Measurements from ENCODE around the gene EPN2. TPM values are rescaled to one million over a fixed set of nuclear protein-coding genes. Genes with fewer than 3 reads are reported as not detected.

EPN2 gene
- total and polyA plus RNA-seq, 2 experiments from 2014 or later = 19.0 to 35.9 TPM

DNA sequence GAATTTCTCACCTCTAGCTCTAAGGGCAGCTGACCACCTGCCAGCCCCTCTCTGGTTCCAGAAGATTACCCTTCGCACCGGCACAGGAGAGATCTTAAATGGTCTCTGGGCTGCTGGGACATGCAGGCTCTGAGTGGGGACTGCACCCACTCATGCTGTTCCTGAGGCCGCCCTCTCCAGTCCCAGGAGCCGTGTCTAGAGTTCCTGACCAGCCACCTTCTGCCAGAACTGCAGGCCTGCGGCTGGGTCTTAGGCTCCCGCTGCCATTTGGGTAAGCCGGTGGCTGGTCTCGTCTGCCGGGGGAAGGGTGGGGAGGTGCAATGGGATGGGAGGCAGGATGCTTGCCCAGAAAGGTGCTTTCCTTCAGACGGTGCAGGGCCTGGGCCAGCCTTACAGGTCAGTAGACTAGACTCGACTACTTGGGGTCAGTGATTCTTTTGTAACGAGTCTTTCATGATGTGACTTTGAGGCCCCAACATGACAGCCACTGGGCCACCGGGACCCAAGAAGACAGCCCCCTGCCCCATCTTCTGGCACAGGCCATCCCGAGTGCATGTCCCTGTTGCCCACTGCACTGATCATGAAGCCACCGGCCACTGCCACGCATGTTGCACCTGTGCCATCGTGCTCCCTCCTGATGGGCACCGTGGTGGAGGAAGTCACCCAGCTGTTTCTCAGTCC lies 98.9 kb downstream of the EPN2 start:
- DNase-seq (ENCODE audit: low spot score) = peak; percentile 3
- Histone ChIP-seq H3K4me3 (no peak overlapping the region), H3K4me1 (ENCODE audit: insufficient read depth) (peaks cover 14% of the 10 kb centered on the region), H4K20me1 (ENCODE audit: insufficient read depth, poor library complexity, severe bottlenecking) (no peaks in the 10 kb centered on the region), H3K27ac (no peak overlapping the region), H3K79me2 (no peaks in the 10 kb centered on the region), H3K9me2 (replicated peaks; ENCODE audit: insufficient read depth) (no peaks in the 10 kb centered on the region), H3K4me2 (no peak overlapping the region), H3K27me3 (no peaks in the 10 kb centered on the region), H2AFZ (no peak overlapping the region), H3K9me3 (ENCODE audit: low read depth) (no peaks in the 10 kb centered on the region), H3K36me3 (replicated peaks; ENCODE audit: insufficient read depth, low read depth) (no peaks in the 10 kb centered on the region)
- TF ChIP-seq EZH2 (IDR thresholded peaks at IDR 0.05; ENCODE audit: borderline replicate concordance) = no peak
- TF ChIP-seq EZH2phosphoT487 (IDR thresholded peaks at IDR 0.05; ENCODE audit: low read depth, severe bottlenecking, unreplicated experiment) = no peak
- TF ChIP-seq, protein P1, sequence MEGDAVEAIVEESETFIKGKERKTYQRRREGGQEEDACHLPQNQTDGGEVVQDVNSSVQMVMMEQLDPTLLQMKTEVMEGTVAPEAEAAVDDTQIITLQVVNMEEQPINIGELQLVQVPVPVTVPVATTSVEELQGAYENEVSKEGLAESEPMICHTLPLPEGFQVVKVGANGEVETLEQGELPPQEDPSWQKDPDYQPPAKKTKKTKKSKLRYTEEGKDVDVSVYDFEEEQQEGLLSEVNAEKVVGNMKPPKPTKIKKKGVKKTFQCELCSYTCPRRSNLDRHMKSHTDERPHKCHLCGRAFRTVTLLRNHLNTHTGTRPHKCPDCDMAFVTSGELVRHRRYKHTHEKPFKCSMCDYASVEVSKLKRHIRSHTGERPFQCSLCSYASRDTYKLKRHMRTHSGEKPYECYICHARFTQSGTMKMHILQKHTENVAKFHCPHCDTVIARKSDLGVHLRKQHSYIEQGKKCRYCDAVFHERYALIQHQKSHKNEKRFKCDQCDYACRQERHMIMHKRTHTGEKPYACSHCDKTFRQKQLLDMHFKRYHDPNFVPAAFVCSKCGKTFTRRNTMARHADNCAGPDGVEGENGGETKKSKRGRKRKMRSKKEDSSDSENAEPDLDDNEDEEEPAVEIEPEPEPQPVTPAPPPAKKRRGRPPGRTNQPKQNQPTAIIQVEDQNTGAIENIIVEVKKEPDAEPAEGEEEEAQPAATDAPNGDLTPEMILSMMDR (IDR thresholded peaks at IDR 0.05; ENCODE audit: poor library complexity) = no peak
- 91% methylated on average over 17 of the region's 18 CpGs for WGBS (ENCODE audit: low lambda C conversion rate, missing lambda C conversion rate)

DNA sequence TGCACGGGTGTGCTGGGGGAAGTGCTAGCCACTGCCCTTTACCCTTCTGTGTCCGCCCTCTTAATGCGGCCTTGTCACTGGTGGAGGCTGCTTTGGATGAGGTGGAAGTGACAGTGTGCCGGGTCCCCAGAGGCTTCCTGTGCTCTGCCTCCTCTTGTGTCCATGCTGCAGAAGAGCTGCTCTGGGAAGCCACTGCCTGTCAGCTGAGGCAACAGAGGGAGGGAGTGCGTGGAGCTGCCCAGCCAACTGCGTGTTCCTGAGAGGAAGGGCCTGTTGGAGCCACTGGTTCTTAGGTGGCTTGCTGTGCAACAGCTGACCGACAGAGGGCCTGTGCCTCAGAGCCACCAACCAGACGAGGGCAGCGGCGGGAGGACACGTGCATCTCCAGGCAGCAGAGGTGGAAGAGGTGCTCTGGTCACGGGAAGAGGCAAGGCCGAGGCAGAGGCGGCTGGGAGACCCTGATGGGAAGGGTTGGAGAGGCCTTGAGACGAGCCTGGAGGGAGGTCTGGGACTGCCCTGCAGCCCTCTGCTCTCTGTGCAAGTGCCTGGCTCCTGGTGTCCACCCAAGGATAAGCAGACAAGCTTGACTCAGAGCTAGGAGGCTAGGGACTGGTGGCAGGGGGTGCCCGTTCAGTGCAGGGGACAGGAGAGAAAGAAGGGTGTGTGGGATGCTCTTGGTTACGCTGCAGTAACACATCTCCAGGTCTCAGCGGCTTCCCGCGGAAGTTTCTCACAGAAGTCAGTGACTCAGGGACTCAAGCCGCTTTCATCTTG lies 100.0 kb downstream of the EPN2 start:
- TF ChIP-seq EZH2phosphoT487 (IDR thresholded peaks at IDR 0.05; ENCODE audit: low read depth, severe bottlenecking, unreplicated experiment) = no peak
- TF ChIP-seq, protein P1 (IDR thresholded peaks at IDR 0.05; ENCODE audit: poor library complexity) = no peak
- TF ChIP-seq EZH2 (IDR thresholded peaks at IDR 0.05; ENCODE audit: borderline replicate concordance) = no peak
- Histone ChIP-seq H3K27ac (peak overlapping the region; percentile 85), H3K4me2 (no peak overlapping the region), H3K4me3 (no peak overlapping the region), H3K36me3 (replicated peaks; ENCODE audit: insufficient read depth, low read depth) (no peaks in the 10 kb centered on the region), H3K79me2 (no peaks in the 10 kb centered on the region), H3K9me2 (replicated peaks; ENCODE audit: insufficient read depth) (no peaks in the 10 kb centered on the region), H3K27me3 (no peaks in the 10 kb centered on the region), H3K9me3 (ENCODE audit: low read depth) (no peaks in the 10 kb centered on the region), H4K20me1 (ENCODE audit: insufficient read depth, poor library complexity, severe bottlenecking) (no peaks in the 10 kb centered on the region), H3K4me1 (ENCODE audit: insufficient read depth) (peaks cover 24% of the 10 kb centered on the region), H2AFZ (no peak overlapping the region)
- WGBS (ENCODE audit: low lambda C conversion rate, missing lambda C conversion rate) = 66% methylated on average over 21 of the region's 21 CpGs
- peak; percentile 23 for DNase-seq (ENCODE audit: low spot score)

DNA sequence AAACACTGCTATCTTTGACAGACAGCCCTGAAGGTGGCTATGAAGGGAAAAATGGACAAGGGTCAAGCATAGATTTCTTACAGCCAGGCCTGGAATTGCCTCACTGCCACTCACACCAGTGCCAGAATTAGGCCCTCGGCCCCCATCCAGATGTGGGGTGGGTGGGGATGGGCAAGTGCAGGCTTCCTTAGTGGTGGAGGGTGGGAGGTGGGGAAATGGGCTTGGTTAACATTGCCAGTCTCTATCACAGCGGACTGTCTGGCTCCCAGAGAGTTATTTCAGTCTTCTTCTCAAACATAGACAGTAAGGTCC lies 100.5 kb downstream of the EPN2 start:
- Histone ChIP-seq H2AFZ (no peak overlapping the region), H3K27ac (peak overlapping the region; percentile 85), H3K4me1 (ENCODE audit: insufficient read depth) (peaks cover 30% of the 10 kb centered on the region), H4K20me1 (ENCODE audit: insufficient read depth, poor library complexity, severe bottlenecking) (no peaks in the 10 kb centered on the region), H3K9me2 (replicated peaks; ENCODE audit: insufficient read depth) (no peaks in the 10 kb centered on the region), H3K4me2 (peak overlapping the region; percentile 19), H3K79me2 (no peaks in the 10 kb centered on the region), H3K27me3 (no peaks in the 10 kb centered on the region), H3K4me3 (no peak overlapping the region), H3K9me3 (ENCODE audit: low read depth) (no peaks in the 10 kb centered on the region), H3K36me3 (replicated peaks; ENCODE audit: insufficient read depth, low read depth) (no peaks in the 10 kb centered on the region)
- WGBS (ENCODE audit: low lambda C conversion rate, missing lambda C conversion rate) = 77% methylated on average over 2 of the region's 2 CpGs
- DNase-seq (ENCODE audit: low spot score) = peak; percentile 42
- TF ChIP-seq, protein P1 (IDR thresholded peaks at IDR 0.05; ENCODE audit: poor library complexity) = no peak
- TF ChIP-seq EZH2phosphoT487 (IDR thresholded peaks at IDR 0.05; ENCODE audit: low read depth, severe bottlenecking, unreplicated experiment) (no peak), EZH2 (IDR thresholded peaks at IDR 0.05; ENCODE audit: borderline replicate concordance) (no peak)

All from hepatocyte (in vitro differentiated cells).